H1 (cell line): ENCODE results near the gene SLC35F1.

Experiments used
- CEBPB ChIP-seq: IDR thresholded peaks from 2 replicates; pipeline ENCODE4 v1.6.1; 2012; ENCODE audit warnings: low read depth, low read length
- CHD1 ChIP-seq: IDR thresholded peaks from 2 replicates; pipeline ENCODE4 v1.6.1; 2012; ENCODE audit warnings: low read depth, low read length, improper control_type of control experiment
- CTCF ChIP-seq, 3 experiments: IDR thresholded peaks; 1 replicate in 2 of 3; 2 replicates in 1 of 3; pipeline versions ENCODE4 v1.5.1 to v1.6.1; 2011; ENCODE audit warnings: low read length in 3 of 3, mild to moderate bottlenecking in 3 of 3, inconsistent platforms in 2 of 3, low read depth in 1 of 3, moderate library complexity in 1 of 3; ENCODE audit not compliant: insufficient read depth in 1 of 3; ENCODE audit errors: control extremely low read depth in 1 of 3
- EZH2 ChIP-seq: fragments of 200-600 bp; sonication (generic); IDR thresholded peaks from 2 replicates; pipeline ENCODE4 v1.7.1; 2012; ENCODE audit warnings: low read depth, mild to moderate bottlenecking, moderate library complexity, low read length, inconsistent platforms; ENCODE audit not compliant: severe bottlenecking
- JUND ChIP-seq: IDR thresholded peaks from 2 replicates; pipeline ENCODE4 v1.6.1; 2011; ENCODE audit warnings: mild to moderate bottlenecking, improper control_type of control experiment, low read length
- POLR2A ChIP-seq, 2 experiments: IDR thresholded peaks; 1 replicate in 1 of 2; 2 replicates in 1 of 2; pipeline ENCODE4 v1.6.1; 2011; ENCODE audit warnings: low read depth in 2 of 2, low read length in 2 of 2, mild to moderate bottlenecking in 2 of 2; ENCODE audit errors: control extremely low read depth in 1 of 2

DNA sequence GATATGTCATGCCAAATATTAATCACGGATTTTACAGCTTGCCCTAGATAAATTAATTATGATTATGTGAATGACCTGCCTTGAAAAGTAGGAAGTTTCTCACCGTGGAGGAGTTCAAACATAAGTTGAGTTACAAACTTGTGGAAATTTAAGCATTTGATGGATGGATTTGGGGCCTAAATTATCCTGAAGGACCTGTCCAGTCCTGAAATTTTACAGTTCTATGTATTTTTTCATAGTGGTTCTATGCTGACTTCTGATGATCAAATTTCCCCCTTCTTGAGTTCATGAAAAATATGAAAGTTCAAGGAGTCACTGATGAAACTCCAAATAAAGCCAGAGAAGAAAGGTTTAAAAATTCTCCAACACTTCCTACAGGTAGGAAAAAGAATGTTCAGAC lies 178.6 kb downstream of the SLC35F1 start:
- TF ChIP-seq CHD1, result no peak
- no peak for TF ChIP-seq CTCF (IDR thresholded peaks at IDR 0.05; ENCODE audit: control extremely low read depth in 1 of 3, insufficient read depth in 1 of 3, low read depth in 1 of 3, low read length in 3 of 3)
- TF ChIP-seq EZH2, result no peak
- TF ChIP-seq CEBPB, result no peak
- no peak for TF ChIP-seq JUND
- TF ChIP-seq POLR2A (IDR thresholded peaks at IDR 0.05; ENCODE audit: control extremely low read depth in 1 of 2, low read depth in 2 of 2, low read length in 2 of 2), result no peak
